KMS-11 (cell line): ENCODE data around the gene BRD2.

Source experiments
- H2AFZ ChIP-seq: fragments of 200-600 bp; sonication (generic); 2 replicates; pipeline ENCODE4 v1.6.1; 2016; ENCODE audit warnings: antibody characterized with exemption, mixed run types, low read depth
- H3K27ac ChIP-seq: fragments of 200-600 bp; sonication (generic); 2 replicates; pipeline ENCODE4 v1.6.1; 2016; ENCODE audit warnings: mild to moderate bottlenecking, mixed run types
- H3K27me3 ChIP-seq: fragments of 200-600 bp; sonication (generic); 2 replicates; pipeline ENCODE4 v1.6.1; 2017; ENCODE audit warnings: mild to moderate bottlenecking, low read depth, mixed run types, moderate library complexity; ENCODE audit not compliant: insufficient read depth
- H3K36me3 ChIP-seq: fragments of 200-600 bp; sonication (generic); 2 replicates; pipeline ENCODE4 v1.6.1; 2017; ENCODE audit warnings: mild to moderate bottlenecking, mixed run types; ENCODE audit not compliant: insufficient read depth
- H3K4me1 ChIP-seq: fragments of 200-600 bp; sonication (generic); 2 replicates; pipeline ENCODE4 v1.6.1; 2016; ENCODE audit warnings: mild to moderate bottlenecking, low read depth, mixed run types; ENCODE audit not compliant: poor library complexity, severe bottlenecking
- H3K4me2 ChIP-seq: fragments of 200-600 bp; sonication (generic); 2 replicates; pipeline ENCODE4 v1.7.0; 2016; ENCODE audit warnings: mild to moderate bottlenecking, mixed run types
- H3K4me3 ChIP-seq: fragments of 200-600 bp; sonication (generic); IDR thresholded peaks from 2 replicates; pipeline ENCODE4 v1.6.1; 2017; ENCODE audit warnings: low read depth, low read length, mixed read lengths; ENCODE audit not compliant: insufficient read depth
- H3K79me2 ChIP-seq: fragments of 200-600 bp; sonication (generic); 2 replicates; pipeline ENCODE4 v1.6.1; 2016; ENCODE audit warnings: low read depth, mixed run types; ENCODE audit not compliant: insufficient read depth
- H3K9ac ChIP-seq: fragments of 200-600 bp; sonication (generic); 2 replicates; pipeline ENCODE4 v1.6.1; 2016; ENCODE audit warnings: mild to moderate bottlenecking, mixed run types
- H4K20me1 ChIP-seq: fragments of 200-600 bp; sonication (generic); 2 replicates; pipeline ENCODE4 v1.6.1; 2016; ENCODE audit warnings: mild to moderate bottlenecking, mixed run types; ENCODE audit not compliant: insufficient read depth
- TF ChIP-seq, protein P1 (sequence below): fragments of 200-600 bp; sonication (generic); conservative IDR thresholded peaks from 2 replicates; pipeline ENCODE4 v1.6.1; 2017; ENCODE audit warnings: low read depth, mild to moderate bottlenecking, antibody characterized with exemption, low read length, moderate library complexity, mixed read lengths

Gene BRD2

GRCh38 chr6:32932132-32932868 is 36.1 kb upstream of the BRD2 start:
- Histone ChIP-seq H2AFZ (no peak overlapping the region), H3K79me2 (no peaks in the 10 kb centered on the region), H3K36me3 (no peaks in the 10 kb centered on the region), H3K4me2 (no peak overlapping the region), H3K4me1 (peaks cover 3% of the 10 kb centered on the region), H3K9ac (no peak overlapping the region), H3K4me3 (no peak overlapping the region), H3K27me3 (no peaks in the 10 kb centered on the region), H3K27ac (no peak overlapping the region), H4K20me1 (no peaks in the 10 kb centered on the region)
- TF ChIP-seq, protein P1, sequence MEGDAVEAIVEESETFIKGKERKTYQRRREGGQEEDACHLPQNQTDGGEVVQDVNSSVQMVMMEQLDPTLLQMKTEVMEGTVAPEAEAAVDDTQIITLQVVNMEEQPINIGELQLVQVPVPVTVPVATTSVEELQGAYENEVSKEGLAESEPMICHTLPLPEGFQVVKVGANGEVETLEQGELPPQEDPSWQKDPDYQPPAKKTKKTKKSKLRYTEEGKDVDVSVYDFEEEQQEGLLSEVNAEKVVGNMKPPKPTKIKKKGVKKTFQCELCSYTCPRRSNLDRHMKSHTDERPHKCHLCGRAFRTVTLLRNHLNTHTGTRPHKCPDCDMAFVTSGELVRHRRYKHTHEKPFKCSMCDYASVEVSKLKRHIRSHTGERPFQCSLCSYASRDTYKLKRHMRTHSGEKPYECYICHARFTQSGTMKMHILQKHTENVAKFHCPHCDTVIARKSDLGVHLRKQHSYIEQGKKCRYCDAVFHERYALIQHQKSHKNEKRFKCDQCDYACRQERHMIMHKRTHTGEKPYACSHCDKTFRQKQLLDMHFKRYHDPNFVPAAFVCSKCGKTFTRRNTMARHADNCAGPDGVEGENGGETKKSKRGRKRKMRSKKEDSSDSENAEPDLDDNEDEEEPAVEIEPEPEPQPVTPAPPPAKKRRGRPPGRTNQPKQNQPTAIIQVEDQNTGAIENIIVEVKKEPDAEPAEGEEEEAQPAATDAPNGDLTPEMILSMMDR, result no peak

GRCh38 chr6:32933661-32934085 is 34.7 kb upstream of the BRD2 start:
- Histone ChIP-seq H4K20me1 (no peaks in the 10 kb centered on the region), H3K4me1 (peaks cover 3% of the 10 kb centered on the region), H3K4me2 (no peak overlapping the region), H3K36me3 (no peaks in the 10 kb centered on the region), H3K4me3 (no peak overlapping the region), H2AFZ (no peak overlapping the region), H3K9ac (no peak overlapping the region), H3K27me3 (no peaks in the 10 kb centered on the region), H3K79me2 (no peaks in the 10 kb centered on the region), H3K27ac (no peak overlapping the region)
- TF ChIP-seq, protein P1, result peak; percentile 90

- Histone ChIP-seq H3K27ac (no peak overlapping the region), H3K9ac (no peak overlapping the region), H3K36me3 (no peaks in the 10 kb centered on the region), H3K4me2 (no peak overlapping the region), H3K4me1 (peaks cover 11% of the 10 kb centered on the region), H3K79me2 (no peaks in the 10 kb centered on the region), H3K27me3 (no peaks in the 10 kb centered on the region), H4K20me1 (no peaks in the 10 kb centered on the region), H3K4me3 (no peak overlapping the region), H2AFZ (no peak overlapping the region)
- TF ChIP-seq, protein P1, result no peak
Observed at GRCh38 chr6:32935551-32936238, 32.7 kb upstream of the BRD2 start.

- Histone ChIP-seq H3K27ac (no peak overlapping the region), H3K27me3 (no peaks in the 10 kb centered on the region), H3K4me3 (no peak overlapping the region), H2AFZ (no peak overlapping the region), H4K20me1 (no peaks in the 10 kb centered on the region), H3K4me1 (peaks cover 17% of the 10 kb centered on the region), H3K79me2 (no peaks in the 10 kb centered on the region), H3K36me3 (no peaks in the 10 kb centered on the region), H3K9ac (no peak overlapping the region), H3K4me2 (no peak overlapping the region)
- TF ChIP-seq, protein P1, result no peak
Observed at GRCh38 chr6:32936239-32937152, 31.9 kb upstream of the BRD2 start.
